Endometrial microvascular endothelial cells (primary cell): ENCODE data around the gene DBNL. TPM values are rescaled to one million over a fixed set of nuclear protein-coding genes. Genes with fewer than 3 reads are reported as not detected.

Experiments used
- in situ Hi-C: cut with HindIII; loops from 2 replicates; pipeline ENCODE4 v1.10.0; 2017; ENCODE audit warnings: low sequenced_read_pairs, low pct_unique_long_range_greater_than_20kb; ENCODE audit errors: inconsistent ontology term
- total RNA-seq: library from RNA; depleted of rRNA; stranded (reverse); fragments of >200 nt; gene quantifications from one replicate; pipeline ENCODE4 v1.2.3, GENCODE V29; 2015; ENCODE audit errors: inconsistent ontology term

DBNL gene
- total RNA-seq, 1 donor from 2014 or later: 199 TPM

DNA sequence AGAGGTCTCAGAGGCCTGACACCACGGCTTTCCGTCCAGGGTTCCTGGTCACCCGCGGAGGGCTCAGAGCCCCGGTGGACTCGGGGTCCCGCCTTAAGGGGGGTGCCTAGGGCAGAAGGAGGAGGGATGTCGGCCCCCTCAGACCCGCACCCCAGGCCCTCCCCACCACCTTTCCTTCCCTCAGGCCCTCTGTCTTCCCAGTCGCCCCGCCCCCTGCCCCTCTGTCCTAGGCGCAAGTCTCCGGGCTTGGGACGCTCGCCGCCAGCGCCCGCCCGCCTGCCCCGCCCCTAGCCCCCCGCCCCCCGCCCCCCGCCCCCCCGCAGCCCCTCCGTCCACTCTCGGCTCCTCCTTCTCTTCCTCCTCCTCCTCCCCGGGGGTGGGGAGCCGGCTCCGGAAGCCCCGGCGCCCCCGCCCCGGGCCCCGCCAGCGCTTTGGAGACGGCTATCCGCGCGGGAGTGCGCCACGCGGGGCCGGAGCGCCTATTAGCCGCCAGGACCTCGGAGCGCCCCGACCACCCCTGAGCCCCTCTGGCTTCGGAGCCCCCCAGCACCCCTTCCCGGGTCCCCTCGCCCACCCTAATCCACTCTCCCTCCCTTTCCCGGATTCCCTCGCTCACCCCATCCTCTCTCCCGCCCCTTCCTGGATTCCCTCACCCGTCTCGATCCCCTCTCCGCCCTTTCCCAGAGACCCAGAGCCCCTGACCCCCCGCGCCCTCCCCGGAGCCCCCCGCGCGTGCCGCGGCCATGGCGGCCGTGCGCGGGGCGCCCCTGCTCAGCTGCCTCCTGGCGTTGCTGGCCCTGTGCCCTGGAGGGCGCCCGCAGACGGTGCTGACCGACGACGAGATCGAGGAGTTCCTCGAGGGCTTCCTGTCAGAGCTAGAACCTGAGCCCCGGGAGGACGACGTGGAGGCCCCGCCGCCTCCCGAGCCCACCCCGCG, 59.7 kb downstream of the DBNL start, which contains the start of gene AEBP1:
Gene AEBP1, plus strand, starts transcription at position 423 of the 937 bp plus-strand sequence. Its CDS starts 321 bp downstream, at position 744.
- in situ Hi-C loops: no loop called here

DNA sequence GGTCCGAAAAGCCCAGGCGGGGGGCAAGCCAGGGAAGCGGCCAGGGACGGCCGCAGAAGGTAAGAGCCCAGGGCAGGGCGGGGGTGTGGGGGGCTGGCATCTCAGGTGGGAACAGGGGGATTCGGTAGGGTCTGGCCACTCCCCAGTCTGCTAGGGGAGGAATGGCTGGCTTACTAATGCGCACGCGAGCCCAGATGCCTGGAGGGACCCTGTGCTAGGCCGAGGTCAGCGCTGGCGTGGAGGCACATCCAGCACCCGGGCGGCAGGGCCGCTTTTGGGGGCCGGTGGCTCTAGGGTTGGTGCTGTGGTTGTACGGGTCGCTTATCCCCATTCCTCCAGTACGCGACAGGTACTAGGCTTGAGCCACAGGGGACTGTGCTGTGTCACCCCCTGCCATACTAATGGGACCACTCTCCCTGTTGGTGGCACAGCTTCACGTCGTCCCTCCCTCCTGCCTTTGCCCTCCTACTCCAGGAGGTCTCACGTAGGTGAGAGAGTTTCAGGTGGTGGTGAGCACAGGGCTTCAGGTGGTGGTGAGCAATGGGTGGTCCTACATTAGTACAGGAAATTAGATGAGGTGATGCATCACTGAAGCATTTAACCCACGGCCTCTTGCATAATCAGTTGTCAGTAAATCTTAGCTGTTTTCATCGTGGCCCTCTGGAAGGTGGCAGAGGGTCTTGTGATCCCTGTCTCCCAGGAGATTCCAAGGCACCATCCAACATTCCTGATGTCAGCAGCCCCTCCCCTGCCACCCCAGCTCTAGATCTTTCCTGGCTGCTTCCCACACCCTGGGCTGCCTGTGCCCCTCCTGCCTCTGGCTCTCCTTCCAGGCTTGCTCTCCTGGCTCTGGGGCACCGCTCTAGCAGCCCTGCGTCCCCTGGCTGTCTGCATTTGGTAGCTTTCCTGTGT, 60.6 kb downstream of the DBNL start:
- in situ Hi-C loops: no loop called here

DNA sequence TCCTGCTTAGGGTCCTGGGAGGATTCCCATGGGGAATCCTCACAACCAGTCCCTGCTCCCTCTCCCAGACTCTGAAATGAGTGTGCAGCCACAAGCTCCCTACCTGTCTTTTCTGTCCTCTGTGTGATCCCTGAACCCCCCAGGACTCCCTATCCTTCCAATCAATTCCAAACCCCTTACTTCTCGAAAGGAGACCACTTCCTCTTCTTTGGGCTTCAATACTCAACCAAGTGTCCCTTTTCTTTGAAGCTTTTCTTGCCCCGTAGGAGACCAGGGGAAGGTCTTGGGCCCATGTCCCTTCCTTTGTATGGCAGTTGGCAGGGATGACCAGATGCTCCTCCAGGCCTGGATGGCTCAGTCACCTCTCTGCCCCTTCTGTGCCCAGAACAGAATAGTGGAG, 61.3 kb downstream of the DBNL start:
- in situ Hi-C loops: no loop called here

DNA sequence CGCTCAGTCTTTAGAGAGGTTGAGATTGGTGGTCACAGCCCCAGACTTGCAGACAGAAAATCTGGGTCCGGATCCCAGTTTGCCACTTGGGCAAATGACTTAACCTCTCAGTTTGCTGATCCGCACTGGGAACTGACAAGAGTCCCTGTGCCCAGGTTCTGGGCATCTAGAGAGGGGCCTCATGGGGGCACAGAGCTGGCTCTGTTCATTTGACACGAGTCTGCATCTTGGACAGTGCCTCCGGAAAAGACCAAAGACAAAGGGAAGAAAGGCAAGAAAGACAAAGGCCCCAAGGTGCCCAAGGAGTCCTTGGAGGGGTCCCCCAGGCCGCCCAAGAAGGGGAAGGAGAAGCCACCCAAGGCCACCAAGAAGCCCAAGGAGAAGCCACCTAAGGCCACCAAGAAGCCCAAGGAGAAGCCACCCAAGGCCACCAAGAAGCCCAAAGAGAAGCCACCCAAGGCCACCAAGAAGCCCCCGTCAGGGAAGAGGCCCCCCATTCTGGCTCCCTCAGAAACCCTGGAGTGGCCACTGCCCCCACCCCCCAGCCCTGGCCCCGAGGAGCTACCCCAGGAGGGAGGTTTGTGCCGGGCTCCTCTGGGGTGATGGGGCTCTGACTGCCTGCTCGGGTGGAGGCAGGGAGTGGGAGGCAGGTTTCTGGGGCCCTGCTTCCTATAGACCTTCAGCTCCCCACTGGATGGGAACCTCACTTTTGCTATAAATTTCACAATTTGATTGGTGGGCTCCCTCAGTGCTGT, 62.0 kb downstream of the DBNL start:
- in situ Hi-C loops: no loop called here

DNA sequence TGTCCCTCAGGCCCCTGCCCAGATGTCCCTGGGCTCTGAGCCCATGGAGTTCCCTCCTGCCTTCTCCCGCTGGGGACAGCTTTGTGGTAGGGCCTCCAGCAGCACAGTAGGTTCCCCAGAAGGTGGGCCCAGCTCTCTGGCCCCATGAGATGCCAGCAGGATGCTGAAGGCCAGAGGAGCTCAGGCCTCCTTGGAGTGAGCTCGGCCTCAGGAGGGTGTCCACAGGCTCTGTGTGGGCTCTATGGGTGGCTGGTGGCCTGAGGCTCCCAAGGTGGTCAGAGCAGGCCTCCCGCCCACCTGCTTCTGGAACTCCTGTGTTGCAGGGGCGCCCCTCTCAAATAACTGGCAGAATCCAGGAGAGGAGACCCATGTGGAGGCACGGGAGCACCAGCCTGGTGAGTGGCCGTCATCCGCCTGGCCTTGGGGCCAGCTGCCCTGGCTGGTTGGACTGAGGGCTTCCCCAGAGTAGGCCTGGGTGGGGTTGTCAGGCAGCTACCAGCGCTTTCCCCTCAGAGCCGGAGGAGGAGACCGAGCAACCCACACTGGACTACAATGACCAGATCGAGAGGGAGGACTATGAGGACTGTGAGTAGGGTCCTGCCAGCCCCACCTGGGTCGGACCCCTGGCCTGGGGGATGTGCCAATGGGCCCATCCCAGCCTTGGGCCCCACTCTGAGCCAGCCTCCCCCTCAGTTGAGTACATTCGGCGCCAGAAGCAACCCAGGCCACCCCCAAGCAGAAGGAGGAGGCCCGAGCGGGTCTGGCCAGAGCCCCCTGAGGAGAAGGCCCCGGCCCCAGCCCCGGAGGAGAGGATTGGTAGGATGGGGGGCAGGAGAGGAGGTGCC, 62.8 kb downstream of the DBNL start:
- in situ Hi-C loops: no loop called here

DNA sequence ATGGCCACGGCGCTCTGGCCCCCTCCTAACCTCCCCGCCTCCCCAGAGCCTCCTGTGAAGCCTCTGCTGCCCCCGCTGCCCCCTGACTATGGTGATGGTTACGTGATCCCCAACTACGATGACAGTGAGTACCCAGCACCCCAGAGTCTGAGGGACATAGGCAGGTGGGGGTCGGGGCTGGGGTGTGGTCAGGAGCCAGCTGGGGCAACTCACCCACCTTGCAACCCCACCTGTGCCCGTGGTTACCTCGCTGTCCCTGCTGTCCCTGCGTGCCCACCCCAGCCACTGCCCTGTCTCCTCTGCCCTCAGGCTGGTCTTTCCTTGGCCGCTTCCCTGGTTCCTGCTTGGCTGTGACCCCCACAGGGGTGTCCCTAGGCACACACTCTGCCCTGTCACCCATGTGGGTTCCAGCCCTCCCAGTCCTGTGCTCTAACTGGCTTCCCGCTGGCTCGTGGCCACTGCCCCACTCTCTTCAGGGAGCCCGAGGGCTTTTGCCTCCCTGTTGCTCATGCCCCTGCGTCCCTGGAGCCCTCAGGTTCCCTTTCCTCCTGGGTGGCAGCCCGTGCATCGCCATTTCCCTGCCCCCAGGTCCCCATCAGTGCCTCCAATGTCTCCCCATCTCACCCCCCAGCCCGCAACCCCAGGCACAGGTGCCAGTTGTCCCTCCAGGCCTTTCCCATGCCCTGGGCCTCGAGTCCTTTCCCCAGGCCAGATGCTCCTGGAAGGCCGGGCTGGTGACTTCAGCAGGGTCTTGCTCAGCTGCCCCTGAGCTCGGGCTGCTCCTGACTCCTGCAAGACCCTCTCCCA, 63.7 kb downstream of the DBNL start:
- in situ Hi-C loops: no loop called here

DNA sequence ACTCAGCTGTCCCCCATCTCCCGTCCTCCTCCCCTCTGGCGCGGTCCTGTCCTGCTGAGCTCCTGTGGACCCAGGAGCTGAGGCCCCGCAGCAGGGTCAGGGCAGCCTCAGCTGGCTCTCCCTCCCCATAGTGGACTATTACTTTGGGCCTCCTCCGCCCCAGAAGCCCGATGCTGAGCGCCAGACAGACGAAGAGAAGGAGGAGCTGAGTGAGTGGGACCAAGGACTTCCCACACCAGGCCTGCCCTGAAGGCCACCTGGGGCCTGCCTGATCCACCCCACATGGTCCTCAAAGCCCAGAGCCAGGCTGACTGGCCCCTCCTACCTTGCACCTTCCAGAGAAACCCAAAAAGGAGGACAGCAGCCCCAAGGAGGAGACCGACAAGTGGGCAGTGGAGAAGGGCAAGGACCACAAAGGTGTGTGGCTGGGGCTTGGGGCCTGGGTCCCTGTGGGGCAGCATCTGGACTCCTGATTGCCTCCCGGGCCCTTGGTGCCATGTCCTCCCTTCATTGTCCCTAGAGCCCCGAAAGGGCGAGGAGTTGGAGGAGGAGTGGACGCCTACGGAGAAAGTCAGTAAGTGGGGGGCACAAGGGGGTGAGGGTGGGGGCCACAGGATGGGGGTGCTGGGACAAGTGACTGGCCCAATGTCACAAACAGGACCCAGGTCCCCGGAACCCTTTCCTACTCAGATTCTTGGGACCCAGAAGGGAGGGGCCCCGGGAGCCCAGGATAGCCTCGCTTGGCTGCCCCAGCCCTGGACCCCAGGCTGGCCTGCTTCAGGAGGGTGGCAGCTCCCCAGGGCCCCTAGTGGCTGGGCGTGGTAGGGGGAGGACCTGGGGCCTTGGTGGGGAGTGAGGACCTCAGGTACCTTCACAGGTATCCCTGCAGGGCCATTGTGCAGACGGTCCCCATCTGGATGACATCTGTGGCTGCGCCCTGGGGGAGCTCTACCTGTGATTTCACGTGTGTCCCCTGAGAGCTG, 64.6 kb downstream of the DBNL start:
- in situ Hi-C loops: no loop called here

DNA sequence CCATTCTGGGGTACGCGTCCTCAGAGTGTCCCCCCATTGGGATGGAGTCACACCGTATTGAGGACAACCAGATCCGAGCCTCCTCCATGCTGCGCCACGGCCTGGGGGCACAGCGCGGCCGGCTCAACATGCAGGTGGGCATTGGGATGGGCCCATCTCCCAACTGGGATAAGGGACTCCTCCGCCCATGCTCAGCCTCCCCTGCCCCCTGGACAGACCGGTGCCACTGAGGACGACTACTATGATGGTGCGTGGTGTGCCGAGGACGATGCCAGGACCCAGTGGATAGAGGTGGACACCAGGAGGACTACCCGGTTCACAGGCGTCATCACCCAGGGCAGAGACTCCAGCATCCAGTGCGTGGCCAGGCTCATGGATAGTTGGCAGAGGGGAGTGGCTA, 65.5 kb downstream of the DBNL start:
- in situ Hi-C loops: no loop called here

DNA sequence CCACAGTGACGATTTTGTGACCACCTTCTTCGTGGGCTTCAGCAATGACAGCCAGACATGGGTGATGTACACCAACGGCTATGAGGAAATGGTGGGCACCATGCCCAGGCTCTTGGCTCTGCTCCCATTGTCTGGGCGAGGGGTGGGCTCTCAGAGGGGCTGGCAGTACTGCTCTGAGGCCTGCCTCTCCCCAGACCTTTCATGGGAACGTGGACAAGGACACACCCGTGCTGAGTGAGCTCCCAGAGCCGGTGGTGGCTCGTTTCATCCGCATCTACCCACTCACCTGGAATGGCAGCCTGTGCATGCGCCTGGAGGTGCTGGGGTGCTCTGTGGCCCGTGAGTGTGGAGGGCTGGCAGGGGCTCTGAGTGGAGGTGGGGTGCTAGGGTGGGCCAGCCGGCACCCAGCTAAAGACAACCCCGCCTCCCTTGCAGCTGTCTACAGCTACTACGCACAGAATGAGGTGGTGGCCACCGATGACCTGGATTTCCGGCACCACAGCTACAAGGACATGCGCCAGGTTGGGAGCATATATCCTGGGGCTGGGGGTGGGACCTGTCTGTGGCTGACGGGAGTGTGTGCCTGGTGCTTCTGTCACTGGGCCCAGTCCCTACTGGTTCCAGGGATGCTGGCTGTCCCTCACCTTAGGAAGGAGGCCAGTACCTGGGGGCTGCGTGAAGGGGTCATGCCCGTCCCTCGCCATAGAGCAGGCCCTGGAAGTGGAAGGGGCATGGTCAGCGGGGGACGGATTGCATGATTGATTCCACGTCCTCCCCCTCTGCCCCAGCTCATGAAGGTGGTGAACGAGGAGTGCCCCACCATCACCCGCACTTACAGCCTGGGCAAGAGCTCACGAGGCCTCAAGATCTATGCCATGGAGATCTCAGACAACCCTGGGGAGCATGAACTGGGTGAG, 66.5 kb downstream of the DBNL start:
- in situ Hi-C loops: no loop called here

Other genes with a start within 250 kb of the DBNL start
- gene MRPS24, start 175.2 kb upstream of the DBNL start, total RNA-seq: 155 TPM
- 20.0 TPM for gene URGCP, start 138.1 kb upstream of the DBNL start, total RNA-seq
- gene UBE2D4, start 118.3 kb upstream of the DBNL start, total RNA-seq: 24.8 TPM
- gene SPDYE1, start 46.8 kb upstream of the DBNL start, total RNA-seq: not detected
- gene PGAM2, start 20.9 kb downstream of the DBNL start, total RNA-seq: not detected
- gene POLM, start 37.8 kb downstream of the DBNL start, total RNA-seq: 24.1 TPM
- 23.8 TPM for gene AEBP1, start 59.6 kb downstream of the DBNL start, total RNA-seq
- 102 TPM for gene POLD2, start 78.8 kb downstream of the DBNL start, total RNA-seq
- not detected for gene MYL7, start 96.6 kb downstream of the DBNL start, total RNA-seq
- 0.28 TPM for gene GCK, start 144.7 kb downstream of the DBNL start, total RNA-seq
- gene YKT6, start 156.3 kb downstream of the DBNL start, total RNA-seq: 135 TPM